ENCODE data around the gene HCFC2. TPM values are rescaled to one million over a fixed set of nuclear protein-coding genes. Genes with fewer than 3 reads are reported as not detected.

The HCFC2 gene
- total and polyA plus RNA-seq, 9 of the 15 experiments (the other 6 are each of a cell fraction or from before 2014, with no cell fraction given): 1.2 to 6.5 (median 3.8) TPM

DNA sequence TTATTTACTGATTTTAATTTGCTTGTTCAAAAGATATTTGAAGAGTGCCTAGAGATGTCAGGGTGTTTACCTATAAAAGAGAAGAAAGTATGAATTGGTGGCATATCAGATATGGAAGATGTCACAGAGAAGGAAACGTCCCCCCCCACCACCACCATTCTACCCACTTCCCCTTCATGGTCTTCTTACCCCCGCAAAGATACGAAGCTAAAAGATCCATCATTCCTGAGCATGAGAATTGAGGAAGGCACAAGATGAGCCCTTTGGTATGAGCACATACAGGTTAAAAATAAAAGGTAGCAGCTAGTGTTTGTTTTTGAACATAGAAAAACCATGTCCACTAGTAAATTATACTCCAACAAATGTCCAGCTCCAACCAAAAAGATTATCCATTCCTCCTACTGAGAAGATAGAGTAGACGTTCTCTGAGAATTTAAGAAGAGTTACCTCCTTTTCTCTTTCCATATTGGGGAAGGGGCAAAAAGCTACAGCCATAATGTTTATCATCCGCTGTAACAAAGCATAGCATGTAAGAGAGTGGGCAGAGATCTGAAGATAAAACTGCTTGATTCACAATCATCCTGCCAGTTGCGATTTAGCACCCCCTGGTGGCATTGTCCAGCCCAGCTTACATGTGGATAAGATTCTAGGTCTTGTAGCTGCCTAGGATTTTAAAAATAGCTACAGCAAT lies 44.6 kb downstream of the HCFC2 start (continued):
- no peak for TF ChIP-seq STAT6 (CRISPR knock-in tag; IDR thresholded peaks at IDR 0.05)
- TF ChIP-seq RCOR1 (IDR thresholded peaks at IDR 0.05; ENCODE audit: borderline replicate concordance in 1 of 2, low read depth in 2 of 2, low read length in 2 of 2): peak in 1 of 2 experiments; percentile 31; a peak in 1 of 4 replicates
- no peak for TF ChIP-seq HMGN3 (IDR thresholded peaks at IDR 0.05; ENCODE audit: borderline replicate concordance, extremely low read depth, insufficient read length, low read depth, low read length)
- TF ChIP-seq CTBP1 (IDR thresholded peaks at IDR 0.05; ENCODE audit: borderline replicate concordance): no peak
- peak; percentile 37; the same call in 1 of the 2 replicates for TF ChIP-seq JUND (IDR thresholded peaks at IDR 0.05; ENCODE audit: borderline replicate concordance, low read depth, low read length)
- TF ChIP-seq JUND (tag; IDR thresholded peaks at IDR 0.05; ENCODE audit: borderline replicate concordance, low read depth, low read length): no peak; the same call in 2 of the 3 replicates
- TF ChIP-seq, protein P1, sequence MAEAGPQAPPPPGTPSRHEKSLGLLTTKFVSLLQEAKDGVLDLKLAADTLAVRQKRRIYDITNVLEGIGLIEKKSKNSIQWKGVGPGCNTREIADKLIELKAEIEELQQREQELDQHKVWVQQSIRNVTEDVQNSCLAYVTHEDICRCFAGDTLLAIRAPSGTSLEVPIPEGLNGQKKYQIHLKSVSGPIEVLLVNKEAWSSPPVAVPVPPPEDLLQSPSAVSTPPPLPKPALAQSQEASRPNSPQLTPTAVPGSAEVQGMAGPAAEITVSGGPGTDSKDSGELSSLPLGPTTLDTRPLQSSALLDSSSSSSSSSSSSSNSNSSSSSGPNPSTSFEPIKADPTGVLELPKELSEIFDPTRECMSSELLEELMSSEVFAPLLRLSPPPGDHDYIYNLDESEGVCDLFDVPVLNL (CRISPR knock-in tag; IDR thresholded peaks at IDR 0.05; ENCODE audit: low read depth): no peak
- no peak for TF ChIP-seq MECOM (CRISPR knock-in tag; IDR thresholded peaks at IDR 0.05)
- peak in 1 of 2 experiments; percentile 38; a peak in 1 of 4 replicates for TF ChIP-seq MNT (conservative IDR thresholded peaks at IDR 0.05)
- TF ChIP-seq GATA2 (CRISPR knock-in tag; IDR thresholded peaks at IDR 0.05): peak; percentile 95
- TF ChIP-seq ZFP91 (CRISPR knock-in tag; IDR thresholded peaks at IDR 0.05): no peak
- TF ChIP-seq KLF16 (IDR thresholded peaks at IDR 0.05): peak; percentile 9; the same call in 1 of the 2 replicates
- no peak for TF ChIP-seq CBFB (CRISPR knock-in tag; IDR thresholded peaks at IDR 0.05)
- peak; percentile 67; the same call in 1 of the 2 replicates for TF ChIP-seq RB1 (IDR thresholded peaks at IDR 0.05; ENCODE audit: low read depth)
- no peak for TF ChIP-seq TEAD4 (IDR thresholded peaks at IDR 0.05; ENCODE audit: low read length)
- no peak for TF ChIP-seq TEAD4 (CRISPR knock-in tag; IDR thresholded peaks at IDR 0.05; ENCODE audit: borderline replicate concordance)
- TF ChIP-seq NFIC (IDR thresholded peaks at IDR 0.05): no peak
- TF ChIP-seq ELK3 (CRISPR knock-in tag; IDR thresholded peaks at IDR 0.05): no peak
- peak; percentile 33; the same call in 1 of the 2 replicates for TF ChIP-seq MYC (IDR thresholded peaks at IDR 0.05; ENCODE audit: low read depth, low read length)
- TF ChIP-seq MYC (CRISPR knock-in tag; IDR thresholded peaks at IDR 0.05; ENCODE audit: borderline replicate concordance, low read depth): no peak
